T-helper 1 cell treated with Interleukin-12 subunit alpha and Interleukin-12 subunit beta and Interleukin-4 antibody, amounts not matched to agents 30 μg/mL and 1 μg/mL, for 36 hours (primary cell): ENCODE data around the gene LAMB1.
"Not testable (repeated sequence)": the region's sequence is repeated elsewhere in the genome, so short reads cannot be mapped to it uniquely, and the experiment has no call there.

Experiments used
- H3K27ac Mint-ChIP-seq: one replicate; pipeline ENCODE4 v1.8.0; 2021; ENCODE audit warnings: mild to moderate bottlenecking, mixed read lengths
- H3K27me3 Mint-ChIP-seq: one replicate; pipeline ENCODE4 v1.8.0; 2021; ENCODE audit warnings: low read depth, mixed read lengths
- H3K36me3 Mint-ChIP-seq: one replicate; pipeline ENCODE4 v1.8.0; 2021; ENCODE audit warnings: low read depth, mixed read lengths
- H3K4me1 Mint-ChIP-seq: one replicate; pipeline ENCODE4 v1.8.0; 2021; ENCODE audit warnings: low read depth, mixed read lengths
- H3K4me3 Mint-ChIP-seq: one replicate; pipeline ENCODE4 v1.8.0; 2021; ENCODE audit warnings: mild to moderate bottlenecking, moderate library complexity, mixed read lengths
- H3K9me3 Mint-ChIP-seq: one replicate; pipeline ENCODE4 v1.8.0; 2021; ENCODE audit warnings: mixed read lengths

Gene LAMB1

GRCh38 chr7:108002726-108003598 is at the start of gene LAMB1:
Gene LAMB1, minus strand, starts transcription at chr7:108003161. Its CDS starts 276 bp downstream, at chr7:108002885.
- Mint-ChIP-seq H3K27me3 (peaks cover 82% of the 10 kb centered on the region), H3K36me3 (no peaks in the 10 kb centered on the region), H3K4me1 (peaks cover 6% of the 10 kb centered on the region), H3K9me3 (no peaks in the 10 kb centered on the region), H3K4me3 (peak within 1 kb of the TSS; percentile 38), H3K27ac (no peak within 1 kb of the TSS)

- Mint-ChIP-seq H3K9me3 (no peaks in the 10 kb centered on the region), H3K4me1 (no peaks in the 10 kb centered on the region), H3K27me3 (peaks cover 22% of the 10 kb centered on the region), H3K27ac (no peak overlapping the region), H3K4me3 (no peak overlapping the region), H3K36me3 (no peaks in the 10 kb centered on the region)
These were observed 48.5 kb upstream of the LAMB1 start for GRCh38 chr7:108051454-108051853.

DNA sequence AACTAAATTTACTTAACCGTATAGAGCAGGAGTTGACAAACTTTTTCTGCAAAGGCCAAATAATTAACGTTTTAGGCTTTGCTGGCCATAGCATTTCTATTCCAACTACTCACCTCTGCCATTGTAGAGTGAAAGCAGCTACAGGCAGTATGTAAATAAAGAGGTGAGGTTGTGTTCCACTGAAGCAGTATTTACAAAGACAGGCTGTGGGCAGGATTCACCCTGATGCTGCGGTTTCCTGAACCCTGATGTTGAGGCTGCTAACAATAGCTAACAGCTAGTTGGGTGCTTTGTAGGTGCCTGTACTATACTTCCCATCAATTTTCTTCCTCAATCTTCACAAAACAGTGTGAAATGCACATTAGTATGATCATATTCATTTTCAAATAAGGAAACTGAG is 47.0 kb upstream of the LAMB1 start:
- Mint-ChIP-seq H3K4me1 (no peaks in the 10 kb centered on the region), H3K36me3 (no peaks in the 10 kb centered on the region), H3K9me3 (no peaks in the 10 kb centered on the region), H3K27me3 (peaks cover 27% of the 10 kb centered on the region), H3K4me3 (no peak overlapping the region), H3K27ac (no peak overlapping the region)

GRCh38 chr7:108048422-108048821 is 45.5 kb upstream of the LAMB1 start:
- Mint-ChIP-seq H3K9me3 (no peaks in the 10 kb centered on the region), H3K27ac (no peak overlapping the region), H3K36me3 (no peaks in the 10 kb centered on the region), H3K4me1 (no peaks in the 10 kb centered on the region), H3K27me3 (peaks cover 30% of the 10 kb centered on the region), H3K4me3 (no peak overlapping the region)

DNA sequence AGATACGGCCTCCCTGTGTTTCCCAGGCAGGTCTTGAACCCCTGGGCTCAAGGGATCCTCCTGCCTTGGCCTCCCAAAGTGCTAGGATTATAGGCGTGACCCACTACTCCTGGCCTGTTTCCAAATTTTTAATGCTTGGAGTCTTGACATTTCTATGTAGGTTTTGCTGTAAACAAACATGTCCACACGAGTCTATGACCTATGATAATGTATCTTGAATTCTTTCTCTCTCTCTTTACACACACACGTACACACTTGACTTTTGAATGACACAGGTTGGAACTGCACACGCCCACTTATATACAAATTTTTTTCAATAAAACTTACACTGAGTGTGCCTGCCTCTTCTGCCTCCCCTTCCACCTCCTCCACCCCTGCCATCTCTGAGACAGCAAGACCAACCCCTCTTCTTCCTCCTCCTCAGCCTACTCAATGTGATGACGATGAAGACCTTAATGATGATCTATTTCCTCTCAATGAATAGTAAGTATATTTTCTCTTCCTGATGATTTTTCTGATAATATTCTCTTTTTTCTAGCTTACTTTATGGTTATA is 44.1 kb upstream of the LAMB1 start:
- H3K4me1 Mint-ChIP-seq: no peaks in the 10 kb centered on the region
- peaks cover 24% of the 10 kb centered on the region for H3K27me3 Mint-ChIP-seq
- H3K27ac Mint-ChIP-seq: no peak overlapping the region
- H3K36me3 Mint-ChIP-seq: no peaks in the 10 kb centered on the region
- H3K9me3 Mint-ChIP-seq: no peaks in the 10 kb centered on the region
- no peak overlapping the region for H3K4me3 Mint-ChIP-seq

GRCh38 chr7:108045669-108046068 is 42.7 kb upstream of the LAMB1 start:
- H3K4me1 Mint-ChIP-seq: no peaks in the 10 kb centered on the region
- H3K36me3 Mint-ChIP-seq: no peaks in the 10 kb centered on the region
- H3K4me3 Mint-ChIP-seq: no peak overlapping the region
- H3K27ac Mint-ChIP-seq: no peak overlapping the region
- peaks cover 23% of the 10 kb centered on the region for H3K27me3 Mint-ChIP-seq
- no peaks in the 10 kb centered on the region for H3K9me3 Mint-ChIP-seq

DNA sequence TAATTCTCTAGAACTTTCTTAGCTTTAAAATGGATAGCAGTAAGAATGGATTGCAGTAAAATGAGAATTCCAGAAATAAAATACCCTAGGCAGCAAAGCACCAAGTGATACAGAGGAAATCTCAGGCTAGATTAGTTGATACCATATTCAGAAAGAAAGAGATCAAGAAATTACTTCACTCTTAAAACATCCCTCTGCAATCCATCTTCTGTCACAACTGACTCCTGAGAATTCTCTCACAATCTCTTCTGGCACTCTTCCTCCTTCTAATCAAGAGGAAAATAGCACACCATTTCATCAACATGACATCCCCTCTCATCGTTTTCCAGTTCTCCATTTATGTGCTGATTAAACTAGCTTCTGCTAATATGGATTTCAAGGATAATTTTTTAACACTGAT is 42.2 kb upstream of the LAMB1 start:
- Mint-ChIP-seq H3K4me3 (no peak overlapping the region), H3K27ac (no peak overlapping the region), H3K36me3 (no peaks in the 10 kb centered on the region), H3K4me1 (no peaks in the 10 kb centered on the region), H3K27me3 (peaks cover 24% of the 10 kb centered on the region), H3K9me3 (no peaks in the 10 kb centered on the region)

GRCh38 chr7:108044345-108044744 is 41.4 kb upstream of the LAMB1 start:
- H3K4me1 Mint-ChIP-seq: no peaks in the 10 kb centered on the region
- no peaks in the 10 kb centered on the region for H3K9me3 Mint-ChIP-seq
- H3K27me3 Mint-ChIP-seq: peaks cover 24% of the 10 kb centered on the region
- no peak overlapping the region for H3K4me3 Mint-ChIP-seq
- no peak overlapping the region for H3K27ac Mint-ChIP-seq
- no peaks in the 10 kb centered on the region for H3K36me3 Mint-ChIP-seq

DNA sequence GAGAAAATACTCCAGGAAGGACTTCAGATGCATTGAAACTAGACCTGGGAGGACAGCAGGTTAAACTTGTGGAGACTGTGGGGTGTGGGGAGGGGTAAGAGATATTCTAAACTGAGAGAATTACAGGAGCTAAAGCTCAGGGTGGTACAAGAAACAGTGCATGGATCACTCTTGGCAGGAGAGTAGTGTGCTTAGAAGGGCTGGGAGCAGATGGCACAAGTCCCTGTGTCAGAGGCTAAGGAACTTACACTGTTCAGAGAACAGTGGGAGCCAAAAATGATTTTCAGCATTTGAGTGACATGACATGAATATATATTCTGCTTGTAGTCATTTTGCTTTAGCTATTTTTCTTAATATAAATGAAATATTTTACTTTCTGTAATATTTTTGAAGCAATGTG is 36.0 kb upstream of the LAMB1 start:
- H3K9me3 Mint-ChIP-seq: no peaks in the 10 kb centered on the region
- H3K36me3 Mint-ChIP-seq: no peaks in the 10 kb centered on the region
- H3K4me3 Mint-ChIP-seq: no peak overlapping the region
- H3K27ac Mint-ChIP-seq: no peak overlapping the region
- peaks cover 12% of the 10 kb centered on the region for H3K27me3 Mint-ChIP-seq
- H3K4me1 Mint-ChIP-seq: no peaks in the 10 kb centered on the region

GRCh38 chr7:108037741-108038140 is 34.8 kb upstream of the LAMB1 start:
- Mint-ChIP-seq H3K9me3 (no peaks in the 10 kb centered on the region), H3K4me1 (no peaks in the 10 kb centered on the region), H3K27me3 (peaks cover 12% of the 10 kb centered on the region), H3K36me3 (no peaks in the 10 kb centered on the region), H3K27ac (no peak overlapping the region), H3K4me3 (no peak overlapping the region)

DNA sequence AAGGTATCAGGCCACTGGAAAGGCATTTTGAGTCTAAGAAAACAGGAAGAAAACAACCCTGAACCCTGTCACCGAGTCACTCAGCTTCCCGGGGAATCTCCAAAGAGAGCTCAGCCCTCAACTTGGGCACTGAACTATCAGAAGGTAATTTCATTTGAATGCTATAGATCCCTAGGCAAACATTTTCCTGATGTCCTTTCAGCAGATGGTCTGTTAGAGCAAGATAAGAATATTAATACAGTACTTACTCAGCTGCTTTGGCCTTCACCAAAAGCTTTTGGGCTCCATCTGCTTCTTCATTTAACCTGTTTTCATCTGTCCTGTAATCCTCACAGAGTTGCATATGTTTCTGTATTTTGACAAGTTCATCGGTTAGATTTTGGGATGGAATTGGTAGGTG is 34.2 kb upstream of the LAMB1 start:
- peaks cover 12% of the 10 kb centered on the region for H3K27me3 Mint-ChIP-seq
- no peak overlapping the region for H3K27ac Mint-ChIP-seq
- no peaks in the 10 kb centered on the region for H3K36me3 Mint-ChIP-seq
- no peaks in the 10 kb centered on the region for H3K9me3 Mint-ChIP-seq
- H3K4me3 Mint-ChIP-seq: no peak overlapping the region
- H3K4me1 Mint-ChIP-seq: no peaks in the 10 kb centered on the region

DNA sequence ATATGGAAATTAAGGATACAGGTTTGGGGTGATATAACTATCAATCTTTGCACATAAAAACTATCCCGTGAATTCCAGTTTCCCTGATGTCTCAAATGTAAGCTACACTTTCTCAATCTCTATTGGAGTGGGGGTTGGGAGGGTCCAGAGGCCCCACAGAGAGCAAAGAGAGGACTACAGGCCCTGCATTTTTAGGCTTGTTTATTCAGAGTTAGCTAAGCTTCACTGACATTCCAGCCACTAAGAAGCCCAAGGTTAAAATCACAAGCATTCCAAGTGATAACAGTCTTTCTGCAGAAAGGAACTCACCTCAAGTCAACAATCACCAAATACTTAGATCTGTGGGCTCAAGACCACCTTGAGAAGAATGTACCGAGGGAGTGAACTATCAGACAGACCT is 31.6 kb upstream of the LAMB1 start:
- Mint-ChIP-seq H3K4me3 (no peak overlapping the region), H3K27me3 (peaks cover under 1% of the 10 kb centered on the region), H3K36me3 (no peaks in the 10 kb centered on the region), H3K9me3 (no peaks in the 10 kb centered on the region), H3K27ac (no peak overlapping the region), H3K4me1 (no peaks in the 10 kb centered on the region)

DNA sequence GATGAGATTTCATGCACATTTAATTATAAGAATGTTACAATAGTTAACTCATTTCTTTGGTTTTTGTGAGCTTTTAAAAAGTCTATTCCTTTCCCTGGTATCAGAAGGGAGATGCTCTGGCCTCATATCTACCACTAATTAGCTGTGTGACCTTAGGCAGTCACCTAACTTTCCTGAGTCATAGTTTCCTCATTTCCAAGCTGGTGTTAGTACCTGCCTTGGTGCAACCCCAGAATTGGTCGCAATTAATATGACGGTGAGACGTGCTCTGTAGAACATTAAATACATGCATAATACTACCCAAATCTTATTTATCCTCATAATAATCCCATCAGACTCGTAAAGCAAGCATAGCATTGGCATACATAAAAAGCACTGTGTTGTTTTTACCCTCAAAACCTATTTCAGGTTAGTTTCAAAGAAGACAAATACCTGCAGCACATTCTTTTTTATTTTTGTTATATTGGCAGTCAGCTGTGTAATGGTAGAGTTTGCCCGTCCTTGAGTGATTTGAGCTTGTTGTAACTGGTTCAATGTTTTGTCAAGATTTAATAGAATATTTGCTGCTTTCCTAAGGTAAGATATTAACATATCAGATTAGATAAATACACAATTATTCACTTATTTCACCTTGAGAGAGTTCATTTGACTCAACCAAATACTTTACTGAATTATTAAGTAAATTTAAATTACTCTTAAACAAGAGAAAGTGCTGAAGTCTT is 31.0 kb upstream of the LAMB1 start:
- Mint-ChIP-seq H3K4me1 (no peaks in the 10 kb centered on the region), H3K36me3 (no peaks in the 10 kb centered on the region)

GRCh38 chr7:108033309-108033708 is 30.3 kb upstream of the LAMB1 start:
- not testable (repeated sequence) for H3K4me3 Mint-ChIP-seq, H3K4me1 Mint-ChIP-seq, H3K36me3 Mint-ChIP-seq, H3K27ac Mint-ChIP-seq, H3K9me3 Mint-ChIP-seq, H3K27me3 Mint-ChIP-seq

More for the DNA sequence above, 31.0 kb upstream of the LAMB1 start:
- Mint-ChIP-seq H3K4me3 (no peak overlapping the region), H3K9me3 (no peaks in the 10 kb centered on the region), H3K27me3 (peaks cover 5% of the 10 kb centered on the region), H3K27ac (no peak overlapping the region)

DNA sequence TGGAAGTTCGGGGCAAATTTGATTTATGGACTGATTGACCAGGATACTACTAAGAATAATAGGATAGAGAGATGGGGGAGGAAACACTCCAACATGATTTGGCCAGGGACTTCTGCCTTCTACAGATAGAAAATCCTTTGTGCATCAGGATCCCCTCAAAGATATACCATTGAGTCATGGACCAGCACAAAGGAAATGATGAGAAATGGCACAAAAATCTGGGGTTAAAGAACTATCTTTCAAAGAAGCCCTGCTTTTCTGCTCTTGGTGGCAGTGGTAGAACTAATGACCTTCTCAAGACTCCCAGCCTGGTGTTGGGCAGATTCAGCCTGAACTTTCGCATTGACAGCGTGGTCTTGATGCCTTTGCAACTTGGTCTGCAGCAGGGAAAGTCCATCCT is 27.6 kb upstream of the LAMB1 start:
- Mint-ChIP-seq H3K27me3 (peaks cover 8% of the 10 kb centered on the region), H3K36me3 (no peaks in the 10 kb centered on the region), H3K9me3 (no peaks in the 10 kb centered on the region), H3K4me1 (no peaks in the 10 kb centered on the region), H3K4me3 (no peak overlapping the region), H3K27ac (no peak overlapping the region)
